CD14-positive monocyte (primary cell): ENCODE results near the gene NDUFA9. TPM values are rescaled to one million over a fixed set of nuclear protein-coding genes. Genes with fewer than 3 reads are reported as not detected.

Experiments used
- DNase-seq, 3 donors: peaks; one replicate each; pipeline ENCODE4 v3.0.0-alpha.2; 2011 to 2022
- H2AFZ ChIP-seq: 2 replicates; pipeline ENCODE4 v1.6.0; 2012; ENCODE audit warnings: mild to moderate bottlenecking, low read depth, low read length, inconsistent platforms; ENCODE audit not compliant: insufficient read depth, poor library complexity, severe bottlenecking
- H3K27ac ChIP-seq, 2 donors: 1 replicate in 1 of 2; 2 replicates in 1 of 2; pipeline ENCODE4 v1.5.1; 2012 to 2013; ENCODE audit warnings: low read length in 2 of 2, control low read depth in 1 of 2, inconsistent platforms in 1 of 2, low read depth in 1 of 2, mild to moderate bottlenecking in 1 of 2
- H3K27me3 ChIP-seq, 2 donors: one replicate each; pipeline versions ENCODE4 v1.6.0 to v1.6.1; 2011 to 2013; ENCODE audit warnings: low read length in 2 of 2; ENCODE audit not compliant: control insufficient read depth in 2 of 2, insufficient read depth in 2 of 2
- H3K36me3 ChIP-seq, 2 donors: replicated peaks in 1 of 2; 1 replicate in 1 of 2; 2 replicates in 1 of 2; pipeline versions ENCODE4 v1.5.1 to v1.6.1; 2012 to 2013; ENCODE audit warnings: low read length in 2 of 2, control low read depth in 1 of 2, inconsistent platforms in 1 of 2, mild to moderate bottlenecking in 1 of 2; ENCODE audit not compliant: insufficient read depth in 2 of 2, control insufficient read depth in 1 of 2
- H3K4me1 ChIP-seq, 2 donors: 1 replicate in 1 of 2; 2 replicates in 1 of 2; pipeline versions ENCODE4 v1.5.1 to v1.6.1; 2012 to 2013; ENCODE audit warnings: low read length in 2 of 2, control low read depth in 1 of 2, inconsistent platforms in 1 of 2, mild to moderate bottlenecking in 1 of 2, moderate library complexity in 1 of 2; ENCODE audit not compliant: insufficient read depth in 2 of 2, control insufficient read depth in 1 of 2
- H3K4me2 ChIP-seq: replicated peaks from 2 replicates; pipeline ENCODE3; 2012; ENCODE audit warnings: low read length, moderate library complexity, mild to moderate bottlenecking; ENCODE audit not compliant: poor library complexity, severe bottlenecking; ENCODE audit errors: extremely low read depth
- H3K4me3 ChIP-seq, 3 experiments: fragments of 200-600 bp in 1 of 3; sonication (generic) in 1 of 3; replicated peaks in 1 of 3; 1 replicate in 2 of 3; 2 replicates in 1 of 3; pipeline ENCODE4 v1.5.1; 2011 to 2013; ENCODE audit warnings: low read length in 3 of 3, mild to moderate bottlenecking in 3 of 3, control low read depth in 2 of 3, low read depth in 2 of 3, inconsistent platforms in 1 of 3, moderate library complexity in 1 of 3
- H3K79me2 ChIP-seq: 2 replicates; pipeline ENCODE4 v1.6.0; 2012; ENCODE audit warnings: mild to moderate bottlenecking, control low read depth, inconsistent platforms, low read length, moderate library complexity; ENCODE audit not compliant: insufficient read depth
- H3K9ac ChIP-seq: 2 replicates; pipeline ENCODE4 v1.6.0; 2017; ENCODE audit warnings: low read length, mild to moderate bottlenecking; ENCODE audit not compliant: insufficient read depth, poor library complexity, severe bottlenecking
- H3K9me3 ChIP-seq, 2 donors: replicated peaks in 1 of 2; 1 replicate in 1 of 2; 2 replicates in 1 of 2; pipeline versions ENCODE4 v1.5.1 to v1.6.1; 2012 to 2013; ENCODE audit warnings: low read length in 2 of 2, control low read depth in 1 of 2; ENCODE audit not compliant: control insufficient read depth in 1 of 2, insufficient read depth in 1 of 2
- H4K20me1 ChIP-seq: 2 replicates; pipeline ENCODE4 v1.6.0; 2012; ENCODE audit warnings: mild to moderate bottlenecking, low read length, control low read depth, moderate library complexity; ENCODE audit not compliant: insufficient read depth
- H3K27ac Mint-ChIP-seq, 7 donors: one replicate each; pipeline ENCODE4 v1.8.0; 2020; ENCODE audit warnings: mild to moderate bottlenecking in 7 of 7, mixed read lengths in 7 of 7, moderate library complexity in 6 of 7, inconsistent platforms in 2 of 7
- H3K27me3 Mint-ChIP-seq, 3 donors: one replicate each; pipeline ENCODE4 v1.8.0; 2021 to 2022; ENCODE audit warnings: low read depth in 3 of 3, mild to moderate bottlenecking in 3 of 3, mixed read lengths in 3 of 3, moderate library complexity in 3 of 3, inconsistent platforms in 1 of 3
- H3K36me3 Mint-ChIP-seq, 2 donors: one replicate each; pipeline ENCODE4 v1.8.0; 2020; ENCODE audit warnings: mixed read lengths in 2 of 2, inconsistent platforms in 1 of 2, mild to moderate bottlenecking in 1 of 2
- H3K4me1 Mint-ChIP-seq: one replicate; pipeline ENCODE4 v1.8.0; 2020; ENCODE audit warnings: mild to moderate bottlenecking, mixed read lengths
- H3K4me3 Mint-ChIP-seq, 2 donors: one replicate each; pipeline ENCODE4 v1.8.0; 2020; ENCODE audit warnings: mild to moderate bottlenecking in 2 of 2, mixed read lengths in 2 of 2, moderate library complexity in 1 of 2
- H3K9me3 Mint-ChIP-seq, 7 donors: one replicate each; pipeline ENCODE4 v1.8.0; 2020 to 2022; ENCODE audit warnings: mixed read lengths in 7 of 7, mild to moderate bottlenecking in 6 of 7, moderate library complexity in 6 of 7, inconsistent platforms in 2 of 7
- CTCF ChIP-seq: fragments of 200-600 bp; IDR thresholded peaks from one replicate; pipeline ENCODE4 v1.8.0; 2022; ENCODE audit warnings: antibody characterized with exemption, mild to moderate bottlenecking
- WGBS: methylation state at CpG from one replicate; pipeline ENCODE4 v1.1.5; 2013; ENCODE audit warnings: missing lambda C conversion rate; ENCODE audit not compliant: insufficient coverage; 5-methylcytosine and 5-hydroxymethylcytosine counted together
- intact Hi-C, 2 donors: fragments of 100-400 bp; cut with micrococcal nuclease; formaldehyde crosslinking; loops; one replicate each; pipeline versions ENCODE4 v1.15.0 to v1.15.1; 2023
- polyA minus RNA-seq: library from RNA; depleted of rRNA, polyadenylated mRNA; stranded (reverse); fragments of >200 nt; gene quantifications from 2 replicates; pipeline ENCODE4 v1.2.3, GENCODE V29; 2012
- polyA plus RNA-seq, 3 donors: library from polyadenylated mRNA; depleted of rRNA in 1 of 3; unstranded in 2 of 3; stranded (reverse) in 1 of 3; fragments of 300-500 nt in 2 of 3; fragments of >200 nt in 1 of 3; fragmentation: Illumina TruSeq in 2 of 3; gene quantifications; 1 replicate in 2 of 3; 2 replicates in 1 of 3; pipeline ENCODE4 v1.2.3, GENCODE V29; 2012 to 2021
- total RNA-seq, 12 experiments: library from RNA in 1 of 12; stranded (reverse) in 1 of 12; fragments of 120-200 nt in 1 of 12; gene quantifications; one replicate each; pipeline ENCODE4 v1.2.4 and lab custom pipeline; 2013 to 2026; ENCODE audit warnings: mixed read lengths in 6 of 12, inconsistent platforms in 1 of 12

Gene NDUFA9
- total RNA-seq (2013), result 104 TPM
- polyA plus RNA-seq, result 100 to 1,000 TPM in 2 of 3 donors, 10 to 100 TPM in 1; 31.4 to 200 (median 136) TPM
- polyA minus RNA-seq, result 16.9 and 25.8 TPM in 2 replicates
- 1.6 to 8.8 (median 6.0) reads per million in 11 experiments for total RNA-seq (lab: John Stamatoyannopoulos, UW)

- TF ChIP-seq CTCF, result no peak
- intact Hi-C loops, result loop anchor here in 1 of 2 donors (10.0 kb wide), 1 partner anchor 324 kb away; the partner anchor contains the start of gene TIGAR
- Histone ChIP-seq H3K27me3 (no peaks in the 10 kb centered on the region), H3K4me3 (peak within 1 kb of the TSS; percentile 80 to 100 (median 90)), H3K4me1 (peaks cover 17 to 20% of the 10 kb centered on the region in 2 donors), H4K20me1 (peaks cover 20% of the 10 kb centered on the region), H3K9ac (peak within 1 kb of the TSS; percentile 86), H3K4me2 (peak within 1 kb of the TSS; percentile 95), H3K27ac (peak within 1 kb of the TSS; percentile 61 to 95), H3K36me3 (peaks cover 2 to 16% of the 10 kb centered on the region in 2 donors), H3K9me3 (no peaks in the 10 kb centered on the region), H3K79me2 (peaks cover 49% of the 10 kb centered on the region), H2AFZ (peak within 1 kb of the TSS; percentile 91)
- Mint-ChIP-seq H3K27ac (peak within 1 kb of the TSS; percentile 85 to 97 (median 94)), H3K9me3 (peaks cover 0 to 2% (median 0%) of the 10 kb centered on the region in 7 donors), H3K27me3 (peaks cover 6 to 15% (median 10%) of the 10 kb centered on the region in 3 donors), H3K4me1 (peaks cover 32% of the 10 kb centered on the region), H3K4me3 (peak within 1 kb of the TSS; percentile 94), H3K36me3 (peaks cover 0 to 8% of the 10 kb centered on the region in 2 donors)
- peak; percentile 59 to 69 (median 66) for DNase-seq
- under 1% methylated on average over 36 of the region's 39 CpGs for WGBS
Observed at GRCh38 chr12:4648501-4649357, at the start of gene NDUFA9, which contains the start of gene AKAP3. Gene NDUFA9 (plus strand): TSS chr12:4649114. CDS start chr12:4649127, 13 bp downstream. Gene AKAP3 (minus strand): TSS chr12:4649051. CDS start chr12:4638196, 10,855 bp downstream.

- H3K79me2 ChIP-seq, result peaks cover 19% of the 10 kb centered on the region
- H3K27me3 ChIP-seq, result no peaks in the 10 kb centered on the region
- Mint-ChIP-seq H3K4me3 (no peak overlapping the region), H3K9me3 (no peaks in the 10 kb centered on the region), H3K36me3 (peaks cover 8 to 10% of the 10 kb centered on the region in 2 donors), H3K27ac (peak overlapping the region in 1 of 7 donors; percentile 8), H3K4me1 (peaks cover 9% of the 10 kb centered on the region), H3K27me3 (peaks cover 6 to 8% (median 7%) of the 10 kb centered on the region in 3 donors)
- 87% methylated on average over 7 of the region's 7 CpGs for WGBS
- no peak overlapping the region for H3K4me3 ChIP-seq
- no peak for DNase-seq
- H3K4me2 ChIP-seq, result no peak overlapping the region
- peaks cover 2 to 8% of the 10 kb centered on the region in 2 donors for H3K4me1 ChIP-seq
- no peaks in the 10 kb centered on the region for H3K9me3 ChIP-seq
- H3K27ac ChIP-seq, result no peak overlapping the region
- no peak for TF ChIP-seq CTCF
- peaks cover 0 to 13% of the 10 kb centered on the region in 2 donors for H3K36me3 ChIP-seq
- no peak overlapping the region for H3K9ac ChIP-seq
- H4K20me1 ChIP-seq, result no peaks in the 10 kb centered on the region
- intact Hi-C loops, result no loop called here
- H2AFZ ChIP-seq, result no peak overlapping the region
Observed at GRCh38 chr12:4603421-4603820, 45.5 kb upstream of the NDUFA9 start.
